Measurements from ENCODE around the gene OPCML.

Gene OPCML

GRCh38 chr11:132852361-132852760 is 679.9 kb downstream of the OPCML start:
- TF ChIP-seq POLR2AphosphoS5 (IDR thresholded peaks at IDR 0.05; ENCODE audit: low read depth) (no peak), GABPA (IDR thresholded peaks at IDR 0.05; ENCODE audit: low read depth) (no peak), SPI1 (IDR thresholded peaks at IDR 0.05; ENCODE audit: borderline replicate concordance, low read depth) (no peak), REST (IDR thresholded peaks at IDR 0.05; ENCODE audit: insufficient replicate concordance, low read depth) (no peak), CTCF (IDR thresholded peaks at IDR 0.05; ENCODE audit: insufficient read depth, low read length) (no peak)
- no peak overlapping the region for H3K4me3 ChIP-seq (replicated peaks; ENCODE audit: insufficient read depth, low read length)
- no peak overlapping the region for H3K27ac ChIP-seq (replicated peaks)
- H3K27me3 ChIP-seq (ENCODE audit: insufficient read depth, poor library complexity, severe bottlenecking) = no peaks in the 10 kb centered on the region
- DNase-seq (ENCODE audit: low read depth in 1 of 2, low spot score in 1 of 2) = no peak

GRCh38 chr11:132851247-132851646 is 681.1 kb downstream of the OPCML start:
- TF ChIP-seq SPI1 (IDR thresholded peaks at IDR 0.05; ENCODE audit: borderline replicate concordance, low read depth) (no peak), REST (IDR thresholded peaks at IDR 0.05; ENCODE audit: insufficient replicate concordance, low read depth) (no peak), POLR2AphosphoS5 (IDR thresholded peaks at IDR 0.05; ENCODE audit: low read depth) (no peak), GABPA (IDR thresholded peaks at IDR 0.05; ENCODE audit: low read depth) (no peak), CTCF (IDR thresholded peaks at IDR 0.05; ENCODE audit: insufficient read depth, low read length) (no peak)
- no peak overlapping the region for H3K4me3 ChIP-seq (replicated peaks; ENCODE audit: insufficient read depth, low read length)

GRCh38 chr11:132850266-132850665 is 682.0 kb downstream of the OPCML start:
- H3K4me3 ChIP-seq (replicated peaks; ENCODE audit: insufficient read depth, low read length) = no peak overlapping the region
- no peak for DNase-seq (ENCODE audit: low read depth in 1 of 2, low spot score in 1 of 2)
- no peak overlapping the region for H3K27ac ChIP-seq (replicated peaks)
- TF ChIP-seq CTCF (IDR thresholded peaks at IDR 0.05; ENCODE audit: insufficient read depth, low read length) (no peak), SPI1 (IDR thresholded peaks at IDR 0.05; ENCODE audit: borderline replicate concordance, low read depth) (no peak), REST (IDR thresholded peaks at IDR 0.05; ENCODE audit: insufficient replicate concordance, low read depth) (no peak), POLR2AphosphoS5 (IDR thresholded peaks at IDR 0.05; ENCODE audit: low read depth) (no peak), GABPA (IDR thresholded peaks at IDR 0.05; ENCODE audit: low read depth) (no peak)
- H3K27me3 ChIP-seq (ENCODE audit: insufficient read depth, poor library complexity, severe bottlenecking) = no peaks in the 10 kb centered on the region

More at GRCh38 chr11:132851247-132851646, 681.1 kb downstream of the OPCML start:
- Histone ChIP-seq H3K27ac (replicated peaks) (no peak overlapping the region), H3K27me3 (ENCODE audit: insufficient read depth, poor library complexity, severe bottlenecking) (no peaks in the 10 kb centered on the region)
- DNase-seq (ENCODE audit: low read depth in 1 of 2, low spot score in 1 of 2) = no peak

All from HL-60 (cell line).